GM21529 (cell line): ENCODE measurements around the gene PDE4B.

ENCODE experiments used
- ATAC-seq: cut with Tn5 transposase; IDR thresholded peaks from one replicate; pipeline ENCODE4 v1.9.1; 2021; ENCODE audit not compliant: unreplicated experiment

Gene PDE4B

GRCh38 chr1:66327588-66327987 lies 534.9 kb downstream of the PDE4B start:
- ATAC-seq: peak; percentile 41

- ATAC-seq: no peak
These were observed 536.2 kb downstream of the PDE4B start for GRCh38 chr1:66328896-66329295.

- ATAC-seq: no peak
These were observed 538.0 kb downstream of the PDE4B start for GRCh38 chr1:66330722-66331141.

- ATAC-seq: no peak
These were observed 539.2 kb downstream of the PDE4B start for GRCh38 chr1:66331658-66332547.

GRCh38 chr1:66332548-66332901 lies 539.8 kb downstream of the PDE4B start:
- ATAC-seq: no peak

- no peak for ATAC-seq
These were observed 540.9 kb downstream of the PDE4B start for GRCh38 chr1:66333466-66334199.

GRCh38 chr1:66334318-66334717 lies 541.6 kb downstream of the PDE4B start:
- ATAC-seq: no peak

GRCh38 chr1:66335125-66335524 lies 542.4 kb downstream of the PDE4B start:
- no peak for ATAC-seq

GRCh38 chr1:66335859-66336640 lies 543.4 kb downstream of the PDE4B start:
- peak; percentile 84 for ATAC-seq

GRCh38 chr1:66336641-66336990 lies 543.9 kb downstream of the PDE4B start:
- no peak for ATAC-seq

- no peak for ATAC-seq
These were observed 544.6 kb downstream of the PDE4B start for GRCh38 chr1:66337249-66337648.

GRCh38 chr1:66339944-66340343 lies 547.2 kb downstream of the PDE4B start:
- no peak for ATAC-seq

- no peak for ATAC-seq
These were observed 548.9 kb downstream of the PDE4B start for GRCh38 chr1:66341446-66342089.

GRCh38 chr1:66342707-66343106 lies 550.0 kb downstream of the PDE4B start:
- ATAC-seq: peak; percentile 39

- ATAC-seq: no peak
These were observed 551.1 kb downstream of the PDE4B start for GRCh38 chr1:66343569-66344325.

GRCh38 chr1:66346057-66346795 lies 553.5 kb downstream of the PDE4B start:
- no peak for ATAC-seq

- ATAC-seq: no peak
These were observed 554.2 kb downstream of the PDE4B start for GRCh38 chr1:66346873-66347272.

GRCh38 chr1:66348776-66349175 lies 556.1 kb downstream of the PDE4B start:
- no peak for ATAC-seq

GRCh38 chr1:66349242-66349641 lies 556.5 kb downstream of the PDE4B start:
- ATAC-seq: no peak
